HL-60 (cell line): ENCODE results near the gene DDB1.

Experiments used
- CTCF ChIP-seq: IDR thresholded peaks from one replicate; pipeline ENCODE4 v1.5.1; 2011; ENCODE audit warnings: low read length, control low read depth, inconsistent platforms; ENCODE audit not compliant: insufficient read depth
- GABPA ChIP-seq: IDR thresholded peaks from 2 replicates; pipeline ENCODE4 v1.6.1; 2012; ENCODE audit warnings: low read depth
- POLR2AphosphoS5 ChIP-seq: IDR thresholded peaks from 2 replicates; pipeline ENCODE4 v1.6.1; 2012; ENCODE audit warnings: low read depth
- REST ChIP-seq: IDR thresholded peaks from 2 replicates; pipeline ENCODE4 v1.6.1; 2012; ENCODE audit warnings: low read depth; ENCODE audit not compliant: insufficient replicate concordance
- SPI1 ChIP-seq: IDR thresholded peaks from 2 replicates; pipeline ENCODE4 v1.6.1; 2012; ENCODE audit warnings: low read depth, mild to moderate bottlenecking, borderline replicate concordance

- TF ChIP-seq CTCF (no peak), POLR2AphosphoS5 (no peak), REST (no peak), GABPA (no peak), SPI1 (no peak)
Measured at GRCh38 chr11:61274084-61274483, 58.8 kb downstream of the DDB1 start.
